Endothelial cell of umbilical vein (primary cell): ENCODE results near the gene ATP6V0A4. TPM values are rescaled to one million over a fixed set of nuclear protein-coding genes. Genes with fewer than 3 reads are reported as not detected.
A peak's percentile ranks its signal among the peaks of the same experiment; 100 is the strongest.

ENCODE experiments used
- BruUV-seq: library from RNA; stranded (reverse); fragments of 400-500 nt; replicated peaks from 2 replicates; lab custom pipeline; 2021; lab: Mats Ljungman, UMichigan
- CTCF ChIA-PET: fragments of 300-600, 350-600 bp; sonication (Branson Sonifier 250); formaldehyde crosslinking; loops from one replicate; lab custom pipeline; 2021; ENCODE audit warnings: antibody characterized with exemption, inconsistent platforms; lab: Charles Lee
- POLR2A ChIA-PET: fragments of 300-600, 350-600 bp; sonication (Branson Sonifier 250); formaldehyde crosslinking; loops from one replicate; lab custom pipeline; 2021; ENCODE audit warnings: antibody characterized with exemption, inconsistent platforms; lab: Charles Lee
- DNase-seq: peaks from one replicate; pipeline ENCODE4 v3.0.0-alpha.2; 2011; ENCODE audit warnings: low read depth, low spot score
- FAIRE-seq: peaks from 2 replicates; lab custom pipeline; 2011; peaks lifted over from hg19 to GRCh38; lab: Jason Lieb, UNC
- H2AFZ ChIP-seq: 2 replicates; pipeline ENCODE4 v1.6.0; 2012; ENCODE audit warnings: low read depth, low read length, control low read depth, inconsistent platforms
- H3K27ac ChIP-seq: 2 replicates; pipeline ENCODE4 v1.5.1; 2011; ENCODE audit warnings: low read depth, mild to moderate bottlenecking, control low read depth, low read length, moderate library complexity; ENCODE audit not compliant: insufficient read depth
- H3K27me3 ChIP-seq, 2 experiments: 2 replicates each; pipeline versions ENCODE4 v1.6.0 to v1.6.1; 2011; ENCODE audit warnings: low read length in 2 of 2, mixed read lengths in 1 of 2; ENCODE audit not compliant: control insufficient read depth in 2 of 2, insufficient read depth in 2 of 2
- H3K36me3 ChIP-seq, 2 experiments: 2 replicates in 1 of 2; 3 replicates in 1 of 2; pipeline ENCODE4 v1.5.1; 2011; ENCODE audit warnings: low read length in 2 of 2, mild to moderate bottlenecking in 1 of 2, moderate library complexity in 1 of 2; ENCODE audit not compliant: control insufficient read depth in 2 of 2, insufficient read depth in 2 of 2; ENCODE audit errors: extremely low read depth in 1 of 2
- H3K4me1 ChIP-seq: 3 replicates; pipeline ENCODE4 v1.5.1; 2011; ENCODE audit warnings: mild to moderate bottlenecking, low read length; ENCODE audit not compliant: control insufficient read depth, insufficient read depth; ENCODE audit errors: extremely low read depth
- H3K4me2 ChIP-seq: 2 replicates; pipeline ENCODE4 v1.6.1; 2011; ENCODE audit warnings: low read length, control low read depth, mixed read lengths; ENCODE audit not compliant: insufficient read depth
- H3K4me3 ChIP-seq, 3 experiments: fragments of 200-600 bp in 1 of 3; sonication (generic), shearing (Covaris generic) in 1 of 3; replicated peaks in 1 of 3; 2 replicates each; pipeline ENCODE4 v1.5.1; 2011 to 2016; ENCODE audit warnings: control low read depth in 3 of 3, low read length in 3 of 3, mild to moderate bottlenecking in 2 of 3, inconsistent platforms in 1 of 3, low read depth in 1 of 3, moderate library complexity in 1 of 3; ENCODE audit not compliant: insufficient read depth in 1 of 3
- H3K79me2 ChIP-seq: 2 replicates; pipeline ENCODE4 v1.6.0; 2012; ENCODE audit warnings: low read length, inconsistent platforms; ENCODE audit not compliant: control insufficient read depth, insufficient read depth
- H3K9ac ChIP-seq: replicated peaks from 2 replicates; pipeline ENCODE3; 2011; ENCODE audit warnings: low read length, control low read depth; ENCODE audit not compliant: insufficient read depth; ENCODE audit errors: extremely low read depth
- H3K9me1 ChIP-seq: replicated peaks from 3 replicates; pipeline ENCODE4 v1.6.0; 2011; ENCODE audit warnings: mild to moderate bottlenecking, low read length; ENCODE audit not compliant: control insufficient read depth, insufficient read depth; ENCODE audit errors: extremely low read depth
- H3K9me3 ChIP-seq: replicated peaks from 2 replicates; pipeline ENCODE4 v1.5.1; 2012; ENCODE audit warnings: low read length, inconsistent platforms; ENCODE audit not compliant: control insufficient read depth, insufficient read depth
- H4K20me1 ChIP-seq: replicated peaks from 2 replicates; pipeline ENCODE3; 2011; ENCODE audit warnings: mild to moderate bottlenecking, low read length; ENCODE audit not compliant: control insufficient read depth, insufficient read depth; ENCODE audit errors: extremely low read depth
- EZH2 ChIP-seq: IDR thresholded peaks from 2 replicates; pipeline ENCODE4 v1.6.1; 2012; ENCODE audit warnings: borderline replicate concordance, low read depth, mild to moderate bottlenecking, moderate library complexity, low read length, inconsistent platforms; ENCODE audit not compliant: severe bottlenecking
- FOS ChIP-seq: IDR thresholded peaks from 2 replicates; pipeline ENCODE4 v1.6.1; 2011; ENCODE audit warnings: mild to moderate bottlenecking, low read length, moderate library complexity, borderline replicate concordance; ENCODE audit not compliant: insufficient read depth
- GATA2 ChIP-seq: IDR thresholded peaks from 2 replicates; pipeline ENCODE4 v1.7.0; 2011; ENCODE audit warnings: low read depth, mild to moderate bottlenecking, moderate library complexity, mixed read lengths, low read length; ENCODE audit not compliant: insufficient read length, insufficient read depth
- JUN ChIP-seq: IDR thresholded peaks from 2 replicates; pipeline ENCODE4 v1.6.1; 2011; ENCODE audit warnings: borderline replicate concordance, low read depth; ENCODE audit not compliant: insufficient read length, insufficient read depth
- MYC ChIP-seq: IDR thresholded peaks from one replicate; pipeline ENCODE4 v1.6.1; 2011; ENCODE audit warnings: mild to moderate bottlenecking, low read depth, low read length
- POLR2A ChIP-seq: IDR thresholded peaks from 2 replicates; pipeline ENCODE4 v1.6.1; 2012; ENCODE audit warnings: low read depth, mild to moderate bottlenecking, control low read depth, low read length
- POLR2AphosphoS5 ChIP-seq: IDR thresholded peaks from 2 replicates; pipeline ENCODE4 v1.6.1; 2012; ENCODE audit warnings: low read depth, mild to moderate bottlenecking, control low read depth, low read length, moderate library complexity; ENCODE audit not compliant: insufficient read depth
- dilution Hi-C: fragments of 300-500 bp; cut with MboI; formaldehyde crosslinking; loops from one replicate; pipeline ENCODE4 v1.15.0; 2019; ENCODE audit warnings: low sequenced_read_pairs; ENCODE audit not compliant: extremely low pct_ligation_motif_present
- intact Hi-C: fragments of 100-400 bp; cut with micrococcal nuclease; formaldehyde crosslinking; loops from one replicate; pipeline ENCODE4 v1.10.0; 2022
- polyA plus RNA-seq, 4 experiments: library from polyadenylated mRNA; depleted of rRNA in 3 of 4; stranded (reverse) in 3 of 4; unstranded in 1 of 4; fragments of >200 nt; gene quantifications; 2 replicates each; pipeline versions ENCODE4 v1.2.1 to v1.2.3, GENCODE V29; 2011 to 2012; ENCODE audit warnings: missing spikeins in 1 of 4
- total RNA-seq: library from RNA; stranded (reverse); gene quantifications from 2 replicates; pipeline ENCODE4 v1.2.3, GENCODE V29; 2021
- TF ChIP-seq, protein P1 (sequence below): IDR thresholded peaks from 2 replicates; pipeline ENCODE4 v1.6.1; 2011; ENCODE audit not compliant: insufficient read depth, insufficient read length
- TF ChIP-seq, protein P2 (sequence below), 2 donors: IDR thresholded peaks; 1 replicate in 1 of 2; 2 replicates in 1 of 2; pipeline ENCODE4 v1.5.1; 2011; ENCODE audit warnings: low read length in 2 of 2, mild to moderate bottlenecking in 2 of 2, moderate library complexity in 2 of 2, control low read depth in 1 of 2, inconsistent platforms in 1 of 2, low read depth in 1 of 2; ENCODE audit not compliant: insufficient read depth in 1 of 2; ENCODE audit errors: extremely low read depth in 1 of 2

ATP6V0A4 gene
- total and polyA plus RNA-seq, 2 donors (not counting 3 experiments of a cell fraction or from before 2014, with no cell fraction given): 0.07 to 0.24 TPM

DNA sequence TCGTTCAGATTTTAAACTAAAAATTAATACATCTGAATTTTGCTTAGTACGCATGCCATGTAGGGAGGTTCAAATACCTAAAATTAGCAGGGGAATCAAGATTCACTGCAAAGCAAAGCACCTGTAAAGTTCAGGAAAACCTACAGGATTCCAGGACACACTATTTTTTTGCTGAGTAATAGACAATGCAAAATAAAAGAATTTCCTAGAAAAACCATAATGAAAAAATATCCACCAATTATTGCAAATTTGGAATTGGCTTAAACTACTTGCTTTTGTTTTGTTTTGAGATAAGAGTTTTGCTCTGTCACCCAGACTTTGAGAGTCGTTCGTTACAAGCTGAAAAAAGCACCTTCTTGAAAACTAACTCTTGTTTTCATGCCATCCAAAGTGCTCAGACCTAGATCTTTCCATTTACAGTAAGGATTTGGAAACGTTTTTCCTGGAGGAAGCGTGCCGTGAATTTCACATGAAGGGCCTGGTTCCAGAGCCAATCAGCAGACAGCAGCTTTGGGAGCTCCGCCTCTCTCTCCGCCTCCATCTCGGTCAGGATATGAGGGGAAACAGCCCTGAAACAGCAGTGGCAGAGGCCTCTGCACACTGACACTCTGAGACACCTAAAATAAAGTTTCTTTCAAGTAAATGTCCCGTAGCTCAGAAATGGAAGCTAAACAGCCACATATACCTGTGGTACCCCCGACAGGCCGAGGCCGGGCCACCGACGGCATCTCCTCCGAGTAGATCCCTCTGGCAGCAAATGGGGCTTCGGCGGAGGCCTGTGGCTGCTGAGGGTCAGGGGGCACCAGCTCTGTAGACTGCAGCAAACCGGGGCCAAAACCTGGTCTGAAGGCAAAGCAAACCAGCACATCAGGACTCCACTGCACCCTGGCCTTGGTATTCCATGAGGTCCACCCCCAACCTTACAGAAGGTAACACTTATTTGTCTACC is 45.9 kb upstream of the ATP6V0A4 start:
- H3K36me3 ChIP-seq: no peaks in the 10 kb centered on the region
- DNase-seq: no peak
- H3K79me2 ChIP-seq: no peaks in the 10 kb centered on the region
- no peaks in the 10 kb centered on the region for H3K9me1 ChIP-seq
- ChIA-PET POLR2A (no interaction called here), CTCF (no interaction called here)
- no peaks in the 10 kb centered on the region for H3K4me1 ChIP-seq
- H2AFZ ChIP-seq: no peak overlapping the region
- no peak for TF ChIP-seq JUN
- TF ChIP-seq EZH2: no peak
- TF ChIP-seq MYC: no peak
- TF ChIP-seq, protein P1, sequence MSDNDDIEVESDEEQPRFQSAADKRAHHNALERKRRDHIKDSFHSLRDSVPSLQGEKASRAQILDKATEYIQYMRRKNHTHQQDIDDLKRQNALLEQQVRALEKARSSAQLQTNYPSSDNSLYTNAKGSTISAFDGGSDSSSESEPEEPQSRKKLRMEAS: no peak
- TF ChIP-seq GATA2: no peak
- TF ChIP-seq POLR2AphosphoS5: no peak
- TF ChIP-seq, protein P2, sequence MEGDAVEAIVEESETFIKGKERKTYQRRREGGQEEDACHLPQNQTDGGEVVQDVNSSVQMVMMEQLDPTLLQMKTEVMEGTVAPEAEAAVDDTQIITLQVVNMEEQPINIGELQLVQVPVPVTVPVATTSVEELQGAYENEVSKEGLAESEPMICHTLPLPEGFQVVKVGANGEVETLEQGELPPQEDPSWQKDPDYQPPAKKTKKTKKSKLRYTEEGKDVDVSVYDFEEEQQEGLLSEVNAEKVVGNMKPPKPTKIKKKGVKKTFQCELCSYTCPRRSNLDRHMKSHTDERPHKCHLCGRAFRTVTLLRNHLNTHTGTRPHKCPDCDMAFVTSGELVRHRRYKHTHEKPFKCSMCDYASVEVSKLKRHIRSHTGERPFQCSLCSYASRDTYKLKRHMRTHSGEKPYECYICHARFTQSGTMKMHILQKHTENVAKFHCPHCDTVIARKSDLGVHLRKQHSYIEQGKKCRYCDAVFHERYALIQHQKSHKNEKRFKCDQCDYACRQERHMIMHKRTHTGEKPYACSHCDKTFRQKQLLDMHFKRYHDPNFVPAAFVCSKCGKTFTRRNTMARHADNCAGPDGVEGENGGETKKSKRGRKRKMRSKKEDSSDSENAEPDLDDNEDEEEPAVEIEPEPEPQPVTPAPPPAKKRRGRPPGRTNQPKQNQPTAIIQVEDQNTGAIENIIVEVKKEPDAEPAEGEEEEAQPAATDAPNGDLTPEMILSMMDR (IDR thresholded peaks at IDR 0.05; ENCODE audit: extremely low read depth in 1 of 2, insufficient read depth in 1 of 2, low read depth in 1 of 2, low read length in 2 of 2): no peak
- TF ChIP-seq FOS: no peak
- no peak for TF ChIP-seq POLR2A
- H3K4me3 ChIP-seq: no peak overlapping the region
- peak; percentile 46 for FAIRE-seq
- H3K27me3 ChIP-seq: no peaks in the 10 kb centered on the region
- intact Hi-C loops: no loop called here
- H3K9me3 ChIP-seq: no peaks in the 10 kb centered on the region
- no peak overlapping the region for H3K9ac ChIP-seq
- dilution Hi-C loops: no loop called here
- no TSS peak for BruUV-seq
- no peak overlapping the region for H3K27ac ChIP-seq
- no peak overlapping the region for H3K4me2 ChIP-seq
- no peaks in the 10 kb centered on the region for H4K20me1 ChIP-seq
